Stimulated activated CD4-positive, alpha-beta T cell treated with anti-CD3 and anti-CD28 coated beads, Interleukin-15, amount 100 ng/mL, for 24 hours (primary cell): ENCODE results near the gene SCYGR7.
"Not testable (repeated sequence)": the region's sequence is repeated elsewhere in the genome, so short reads cannot be mapped to it uniquely, and the experiment has no call there.

ENCODE experiments used
- DNase-seq: peaks from one replicate; pipeline ENCODE4 v3.0.0-alpha.2; 2020

Gene SCYGR7

GRCh38 chr2:227728035-227728434, at the start of gene SCYGR7:
TSS of gene SCYGR7 (plus strand) at chr2:227728335. CDS start at chr2:227728335, 0 bp downstream.
- DNase-seq, result no peak

GRCh38 chr2:227684258-227684657, 43.9 kb upstream of the SCYGR7 start:
- DNase-seq, result no peak

DNA sequence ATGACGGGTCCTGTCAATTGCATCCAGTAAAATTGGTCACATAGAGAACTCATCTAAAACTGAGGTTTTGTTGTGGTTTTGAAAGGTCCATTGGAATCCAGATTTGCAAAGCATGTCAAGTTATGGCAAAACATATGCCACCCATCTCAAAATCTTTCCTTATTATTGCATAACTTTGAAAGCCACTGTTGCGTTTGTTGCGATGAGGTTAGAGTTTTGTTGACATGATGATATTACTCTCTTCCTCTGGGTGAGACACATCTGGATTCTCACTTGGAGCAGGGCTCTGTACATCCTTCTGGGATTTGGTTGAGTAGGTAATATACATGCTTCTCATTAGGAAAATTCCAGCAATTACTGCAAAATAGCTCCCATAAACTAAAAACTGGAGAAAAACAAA, 40.9 kb upstream of the SCYGR7 start:
- DNase-seq, result no peak

DNA sequence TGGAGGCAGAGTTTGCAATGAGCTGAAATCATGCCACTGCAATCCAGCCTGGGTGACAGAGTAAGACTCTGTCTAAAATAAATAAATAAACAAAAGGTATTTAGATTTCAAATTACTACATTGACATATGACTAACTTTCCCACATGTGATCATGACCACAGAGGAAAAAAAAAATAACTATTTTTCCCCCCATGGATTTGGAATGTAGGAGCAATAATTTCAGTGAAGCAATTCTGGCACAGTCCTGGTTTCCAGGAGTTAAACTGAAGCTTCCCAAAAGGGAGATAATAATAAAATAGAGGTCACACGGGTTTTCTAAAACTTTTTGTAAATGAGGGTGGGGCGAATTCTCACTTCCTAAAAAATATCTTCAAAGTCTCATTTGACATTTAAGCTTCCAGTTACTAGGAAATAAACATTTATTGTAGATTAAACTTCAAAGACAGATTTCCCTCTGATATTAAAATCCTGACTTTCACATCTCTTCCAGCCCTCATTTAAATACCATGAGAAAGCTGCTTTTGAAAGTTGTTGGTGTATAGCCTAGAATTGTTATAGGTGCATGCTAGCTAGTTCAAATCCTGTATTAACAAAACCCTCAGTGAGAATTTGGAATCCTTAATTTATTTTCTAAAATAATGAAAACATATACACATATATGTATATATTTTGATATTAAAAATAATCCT, 31.0 kb upstream of the SCYGR7 start:
- no peak for DNase-seq

- no peak for DNase-seq
Observed at GRCh38 chr2:227701556-227701955, 26.6 kb upstream of the SCYGR7 start.

DNA sequence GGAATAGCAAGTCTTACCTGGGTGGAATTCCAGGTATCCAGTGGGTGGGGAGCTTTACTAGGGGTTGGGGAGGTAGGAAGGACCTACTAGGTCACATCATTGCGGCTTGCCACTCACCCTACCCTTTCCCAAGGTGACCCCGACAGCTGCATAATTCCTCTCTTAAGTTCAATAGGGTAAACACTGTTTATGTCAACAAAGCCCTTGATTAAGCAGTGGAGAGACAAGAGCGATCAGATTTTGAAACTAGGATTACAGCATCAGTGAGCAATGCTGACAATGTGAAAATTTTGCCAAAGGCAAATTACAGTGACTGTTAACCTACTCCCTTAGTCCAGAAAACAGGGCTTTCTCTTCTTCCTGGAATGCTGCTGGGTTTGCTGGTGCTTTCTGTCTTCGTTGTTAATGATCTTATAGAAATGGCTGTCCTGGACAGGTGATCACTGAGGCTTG, 24.8 kb upstream of the SCYGR7 start:
- DNase-seq, result no peak

DNA sequence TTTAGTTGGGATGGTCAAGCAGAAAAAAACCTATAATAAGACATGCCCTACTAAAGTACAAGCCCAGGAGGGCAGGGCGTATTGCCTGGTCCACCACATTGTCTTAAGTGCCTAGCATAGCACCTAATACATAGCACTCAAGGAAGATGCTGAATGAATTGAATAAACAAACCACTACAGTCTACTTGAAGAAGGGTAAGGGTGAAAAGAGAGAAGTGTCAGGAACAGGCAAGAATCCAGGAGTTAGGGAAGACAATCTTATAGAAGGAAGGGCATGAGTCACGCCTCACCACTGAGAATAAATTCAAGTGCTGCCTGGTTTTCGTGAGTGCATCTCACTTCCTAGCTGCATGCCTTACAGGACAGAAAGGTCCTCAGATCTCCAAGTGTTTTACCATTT, 24.2 kb upstream of the SCYGR7 start:
- DNase-seq, result no peak

- DNase-seq, result no peak
Observed at GRCh38 chr2:227706859-227707258, 21.3 kb upstream of the SCYGR7 start.

DNA sequence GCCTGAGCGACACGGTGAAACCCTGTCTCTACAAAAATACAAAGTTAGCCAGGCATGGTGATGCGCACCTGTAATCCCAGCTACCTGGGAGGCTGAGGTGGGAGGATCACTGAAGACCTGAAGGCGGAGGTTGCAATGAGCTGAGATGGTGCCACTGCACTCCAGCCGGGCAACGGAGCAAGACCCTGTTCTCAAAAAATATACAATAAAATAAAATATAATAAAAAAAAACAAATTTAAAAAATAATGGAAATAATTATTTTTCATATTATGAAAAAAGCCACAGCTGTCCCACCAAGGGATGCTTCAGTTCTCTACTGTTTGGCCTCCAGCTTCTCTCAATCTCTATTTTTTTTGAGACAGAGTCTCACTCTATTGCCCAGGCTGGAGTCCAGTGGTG, 20.7 kb upstream of the SCYGR7 start:
- no peak for DNase-seq

- no peak for DNase-seq
Observed at GRCh38 chr2:227710986-227711385, 17.1 kb upstream of the SCYGR7 start.

DNA sequence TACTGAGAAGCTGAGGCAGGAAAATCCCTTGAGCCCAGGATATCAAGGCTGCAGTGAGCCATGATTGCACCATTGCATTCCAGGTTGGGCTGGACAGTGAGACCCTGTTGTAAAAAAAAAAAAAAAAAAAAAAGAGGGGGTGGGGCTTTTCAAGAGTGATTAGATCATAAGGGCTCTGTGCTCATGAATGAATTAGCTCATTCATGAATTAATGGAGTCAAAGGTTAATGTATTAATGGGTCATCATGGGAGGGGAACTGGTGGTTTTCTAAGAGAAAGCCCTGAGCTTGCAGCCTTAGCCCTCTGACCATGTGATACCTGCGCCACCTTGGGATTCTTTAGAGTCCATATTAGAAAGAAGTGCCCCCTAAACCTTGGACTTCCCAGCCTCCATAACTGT, 14.8 kb upstream of the SCYGR7 start:
- no peak for DNase-seq

DNA sequence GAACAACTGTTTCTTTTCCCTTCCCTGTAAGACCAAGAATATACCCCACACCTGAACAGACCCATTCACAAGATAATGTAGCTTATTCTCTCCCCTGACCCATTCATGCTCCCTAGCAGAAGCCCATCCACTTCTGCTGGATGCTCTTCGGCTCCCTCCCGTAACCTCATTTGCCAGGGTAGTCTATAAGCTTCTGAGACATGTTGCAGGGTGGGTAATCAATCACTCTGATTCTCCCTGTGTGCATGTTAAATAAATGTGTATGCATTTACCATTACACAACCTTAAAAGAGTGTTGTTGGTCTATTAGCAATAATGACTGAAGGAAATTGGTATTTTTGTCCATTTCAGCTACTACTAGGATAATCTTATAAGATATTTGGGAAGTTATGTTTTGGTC, 11.6 kb upstream of the SCYGR7 start:
- DNase-seq, result no peak

DNA sequence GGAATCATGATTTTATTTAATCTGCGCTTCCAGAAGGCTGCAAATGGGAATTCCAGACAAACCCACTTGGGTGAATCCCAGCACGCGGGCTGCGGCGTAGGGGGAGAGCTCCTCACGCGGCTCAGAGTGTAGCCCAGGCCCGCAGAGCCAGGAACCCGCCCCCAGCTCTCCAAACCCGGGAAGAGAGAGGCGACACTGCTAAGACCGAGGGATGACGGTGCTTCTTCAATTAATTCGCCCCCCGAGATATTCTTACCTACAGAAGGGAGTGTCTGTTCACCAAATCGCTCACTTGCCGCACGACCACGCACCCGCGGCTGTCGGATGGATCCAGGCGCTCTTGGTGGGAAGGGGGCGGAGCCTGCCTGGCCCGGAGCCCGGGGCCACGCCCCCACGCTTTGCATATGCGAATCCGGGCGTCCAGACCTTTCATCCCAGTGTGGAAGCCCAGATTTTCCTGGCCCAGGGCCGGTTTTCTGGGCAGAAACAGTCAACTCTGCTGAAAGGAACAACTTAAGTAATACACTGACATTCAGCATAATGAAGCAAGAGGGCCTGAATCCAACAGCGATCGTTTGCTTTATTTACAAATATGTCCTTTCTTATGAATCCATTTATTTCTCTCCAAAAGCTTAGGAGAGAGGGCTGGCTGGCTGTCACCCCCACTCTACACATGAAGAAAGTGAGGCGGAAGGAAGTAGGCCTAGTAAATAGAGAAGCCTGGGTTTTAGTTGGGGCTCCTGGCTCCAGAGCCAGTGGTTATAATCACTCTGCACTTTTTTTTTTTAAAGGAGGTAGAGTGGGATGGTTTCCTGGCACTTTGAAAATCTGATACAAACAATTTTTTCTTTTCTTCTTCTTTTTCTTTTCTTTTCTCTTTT, 10.2 kb upstream of the SCYGR7 start, which contains the start of gene SLC19A3:
Gene SLC19A3, minus strand, starts transcription at position 342 of the 881 bp plus-strand sequence. CDS start 15,710 bp downstream, outside the sequence.
- DNase-seq, result peak; percentile 38

DNA sequence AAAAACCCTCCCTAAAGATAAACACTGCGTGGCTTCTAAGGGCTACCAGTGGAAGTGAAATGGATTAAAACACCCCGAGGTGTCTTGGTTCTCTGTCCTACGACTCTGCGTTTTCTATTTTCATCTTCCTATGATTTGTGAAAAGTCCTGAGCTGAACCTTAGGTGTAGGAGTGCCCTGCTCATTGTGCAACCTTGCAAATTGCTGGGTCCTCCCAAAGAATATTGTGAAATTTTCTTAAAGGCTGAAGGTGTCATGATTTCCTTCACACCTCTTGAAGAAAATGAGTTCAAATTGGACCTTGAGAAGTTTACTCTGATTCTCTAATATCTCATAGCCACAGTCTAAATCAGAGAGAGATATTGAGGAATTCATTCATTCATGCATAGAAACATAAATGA, 8.5 kb upstream of the SCYGR7 start:
- DNase-seq, result no peak

DNA sequence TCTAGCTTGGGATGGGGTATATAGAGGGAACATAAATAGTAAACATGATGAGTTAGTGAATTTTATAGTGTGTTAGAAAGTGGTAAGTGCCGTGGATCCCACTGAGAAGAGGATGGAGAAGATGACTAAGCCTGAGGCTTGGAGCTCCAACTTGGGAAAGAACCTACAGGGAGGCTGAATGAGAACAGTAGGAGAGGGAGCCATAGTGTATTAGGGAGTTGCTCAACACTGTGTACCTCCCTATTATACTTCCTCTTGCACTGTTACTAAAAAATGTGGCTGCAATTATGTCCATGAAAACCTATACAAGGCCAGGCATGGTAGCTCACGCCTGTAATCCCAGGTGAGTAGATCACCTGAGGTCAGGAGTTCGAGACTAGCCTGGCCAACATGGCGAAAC, 7.5 kb upstream of the SCYGR7 start:
- DNase-seq, result no peak

GRCh38 chr2:227722821-227723220, 5.3 kb upstream of the SCYGR7 start:
- DNase-seq, result not testable (repeated sequence)

DNA sequence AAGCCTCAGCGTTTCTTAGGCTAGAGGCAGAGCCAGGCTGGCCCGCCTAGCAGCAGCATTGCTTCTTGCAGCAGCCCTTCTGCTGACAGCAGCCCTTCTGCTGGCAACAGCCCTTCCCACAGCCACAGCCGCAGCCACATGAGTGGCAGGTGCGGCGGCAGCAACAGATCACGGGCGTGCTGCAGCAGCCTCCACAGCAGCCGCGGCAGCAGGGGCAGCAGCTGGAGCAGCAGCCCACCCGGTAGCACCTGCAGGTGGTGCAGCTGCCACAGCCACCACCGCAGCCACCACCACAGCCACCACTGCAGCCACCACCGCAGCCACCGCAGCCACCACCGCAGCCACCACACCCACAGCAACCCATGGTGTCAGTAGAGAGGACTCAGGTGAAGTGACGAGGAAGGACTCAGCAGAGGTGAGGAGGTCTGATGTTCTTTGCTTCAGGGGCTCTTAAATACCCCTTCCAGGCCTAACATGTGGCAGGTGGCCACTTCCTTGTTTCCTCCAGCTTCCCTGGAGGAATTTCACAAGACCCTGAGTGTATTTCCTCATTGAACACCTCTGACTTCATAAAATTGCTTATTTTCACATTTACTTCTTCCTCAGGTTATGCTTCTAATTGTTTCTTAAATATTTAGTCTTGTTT, 3.6 kb upstream of the SCYGR7 start, which contains the start of gene SCYGR6:
Gene SCYGR6, minus strand, starts transcription at position 364 of the 646 bp plus-strand sequence. Its CDS starts 0 bp downstream, at position 364.
- DNase-seq, result no peak

DNA sequence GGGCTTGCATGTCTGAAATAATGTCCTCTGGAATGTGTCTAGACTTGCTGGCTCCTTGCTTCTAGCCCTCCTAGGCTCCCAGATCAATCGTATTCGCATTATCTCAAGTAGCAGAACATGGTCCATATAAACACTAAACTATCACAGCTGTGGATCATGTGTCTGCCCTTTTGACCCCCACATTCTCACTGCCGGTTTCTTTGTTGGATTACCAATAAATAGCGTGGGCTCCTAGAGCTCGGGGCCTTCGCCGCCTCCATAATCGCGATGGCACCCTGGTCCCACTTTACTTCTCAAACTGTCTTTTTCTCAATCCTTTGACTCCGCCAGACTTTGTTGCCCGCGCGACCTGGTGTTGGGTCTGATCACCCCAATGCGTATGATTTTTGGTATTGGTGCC, 11.2 kb downstream of the SCYGR7 start:
- DNase-seq, result no peak

- peak; percentile 40 for DNase-seq
Observed at GRCh38 chr2:227740705-227741104, 12.6 kb downstream of the SCYGR7 start.

- no peak for DNase-seq
Observed at GRCh38 chr2:227745594-227745993, 17.5 kb downstream of the SCYGR7 start, which contains the start of gene SCYGR8. TSS of gene SCYGR8 (plus strand) at chr2:227745894. CDS start at chr2:227745894, 0 bp downstream.

DNA sequence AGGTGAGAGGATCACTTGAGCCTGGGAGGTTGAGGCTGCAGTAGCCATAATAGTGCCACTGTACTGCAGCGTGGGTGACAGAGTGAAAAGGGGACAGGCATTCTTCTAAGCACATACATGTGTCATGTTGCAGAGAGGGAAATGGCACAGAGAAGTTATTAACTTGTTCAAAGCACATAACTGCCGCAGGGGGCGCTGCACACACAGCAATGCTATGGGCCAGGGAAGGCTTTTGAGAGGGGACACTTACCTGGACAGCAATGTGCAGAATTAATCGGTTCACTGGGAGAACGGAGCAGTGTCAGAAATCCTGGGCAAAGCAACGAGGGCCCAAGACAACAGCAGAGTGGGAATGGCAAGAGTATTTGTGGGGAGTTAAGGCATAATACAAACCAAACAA, 19.9 kb downstream of the SCYGR7 start:
- DNase-seq, result peak; percentile 9

- not testable (repeated sequence) for DNase-seq
Observed at GRCh38 chr2:227756261-227756660, 28.1 kb downstream of the SCYGR7 start.
